Activated CD4-positive, alpha-beta T cell treated with anti-CD3 and anti-CD28 coated beads, Interleukin-2, amount 10 ng/mL, durations not matched to agents 24 days and 14 days (primary cell): ENCODE measurements around the gene PPM1F. TPM values are rescaled to one million over a fixed set of nuclear protein-coding genes. Genes with fewer than 3 reads are reported as not detected.
"Not testable (repeated sequence)": the region's sequence is repeated elsewhere in the genome, so short reads cannot be mapped to it uniquely, and the experiment has no call there.

Experiments
- DNase-seq: peaks from one replicate; pipeline ENCODE4 v3.0.0; 2022
- H3K27ac Mint-ChIP-seq: one replicate; pipeline ENCODE4 v1.8.0; 2022; ENCODE audit warnings: mild to moderate bottlenecking, mixed read lengths
- H3K27me3 Mint-ChIP-seq: one replicate; pipeline ENCODE4 v1.8.0; 2022; ENCODE audit warnings: mixed read lengths
- H3K36me3 Mint-ChIP-seq: one replicate; pipeline ENCODE4 v1.8.0; 2022; ENCODE audit warnings: low read depth, mild to moderate bottlenecking, mixed read lengths
- H3K4me1 Mint-ChIP-seq: one replicate; pipeline ENCODE4 v1.8.0; 2021; ENCODE audit warnings: mixed read lengths
- H3K4me3 Mint-ChIP-seq: one replicate; pipeline ENCODE4 v1.8.0; 2022; ENCODE audit warnings: mild to moderate bottlenecking, moderate library complexity, mixed read lengths
- H3K9me3 Mint-ChIP-seq: one replicate; pipeline ENCODE4 v1.8.0; 2021; ENCODE audit warnings: mixed read lengths
- intact Hi-C: fragments of 100-400 bp; cut with micrococcal nuclease; formaldehyde crosslinking; loops from one replicate; pipeline ENCODE4 v1.15.1; 2023
- total RNA-seq: library from RNA; stranded (reverse); gene quantifications from 2 replicates; pipeline ENCODE4 v1.2.3, GENCODE V29; 2022

The PPM1F gene
- total RNA-seq, 1 donor from 2014 or later, result 40.1 TPM

- Mint-ChIP-seq H3K4me1 (no peaks in the 10 kb centered on the region), H3K36me3 (no peaks in the 10 kb centered on the region), H3K9me3 (no peaks in the 10 kb centered on the region)
Measured at GRCh38 chr22:21920341-21921183, 32.1 kb downstream of the PPM1F start.

GRCh38 chr22:21919526-21920307 is 32.9 kb downstream of the PPM1F start:
- Mint-ChIP-seq H3K4me1 (no peaks in the 10 kb centered on the region), H3K27ac (no peak overlapping the region), H3K9me3 (no peaks in the 10 kb centered on the region), H3K27me3 (no peaks in the 10 kb centered on the region), H3K4me3 (no peak overlapping the region), H3K36me3 (no peaks in the 10 kb centered on the region)
- no peak for DNase-seq
- intact Hi-C loops, result no loop called here

More at GRCh38 chr22:21920341-21921183, 32.1 kb downstream of the PPM1F start:
- H3K27me3 Mint-ChIP-seq, result no peaks in the 10 kb centered on the region
- no peak for DNase-seq
- H3K4me3 Mint-ChIP-seq, result no peak overlapping the region
- intact Hi-C loops, result no loop called here
- H3K27ac Mint-ChIP-seq, result no peak overlapping the region

- Mint-ChIP-seq H3K4me1 (no peaks in the 10 kb centered on the region), H3K27ac (no peak overlapping the region), H3K27me3 (no peaks in the 10 kb centered on the region), H3K36me3 (no peaks in the 10 kb centered on the region), H3K9me3 (no peaks in the 10 kb centered on the region), H3K4me3 (no peak overlapping the region)
- DNase-seq, result no peak
- intact Hi-C loops, result no loop called here
Measured at GRCh38 chr22:21918466-21919185, 34.0 kb downstream of the PPM1F start.

- DNase-seq, result no peak
- Mint-ChIP-seq H3K27ac (no peak overlapping the region), H3K9me3 (no peaks in the 10 kb centered on the region), H3K4me3 (no peak overlapping the region), H3K27me3 (no peaks in the 10 kb centered on the region), H3K36me3 (no peaks in the 10 kb centered on the region), H3K4me1 (no peaks in the 10 kb centered on the region)
- intact Hi-C loops, result no loop called here
Measured at GRCh38 chr22:21917959-21918261, 34.7 kb downstream of the PPM1F start.

GRCh38 chr22:21917181-21917958 is 35.3 kb downstream of the PPM1F start:
- Mint-ChIP-seq H3K9me3 (no peaks in the 10 kb centered on the region), H3K27ac (no peak overlapping the region), H3K36me3 (no peaks in the 10 kb centered on the region), H3K27me3 (no peaks in the 10 kb centered on the region), H3K4me1 (no peaks in the 10 kb centered on the region), H3K4me3 (no peak overlapping the region)
- intact Hi-C loops, result no loop called here
- DNase-seq, result no peak

- Mint-ChIP-seq H3K27ac (no peak overlapping the region), H3K9me3 (no peaks in the 10 kb centered on the region), H3K4me1 (no peaks in the 10 kb centered on the region), H3K4me3 (no peak overlapping the region), H3K36me3 (no peaks in the 10 kb centered on the region), H3K27me3 (no peaks in the 10 kb centered on the region)
- DNase-seq, result no peak
- intact Hi-C loops, result no loop called here
Measured at GRCh38 chr22:21916309-21916918, 36.2 kb downstream of the PPM1F start.

GRCh38 chr22:21915624-21916308 is 36.9 kb downstream of the PPM1F start:
- no peaks in the 10 kb centered on the region for H3K4me1 Mint-ChIP-seq
- intact Hi-C loops, result no loop called here
- no peak for DNase-seq
- no peak overlapping the region for H3K27ac Mint-ChIP-seq
- H3K4me3 Mint-ChIP-seq, result no peak overlapping the region
- H3K27me3 Mint-ChIP-seq, result no peaks in the 10 kb centered on the region
- H3K9me3 Mint-ChIP-seq, result no peaks in the 10 kb centered on the region
- no peaks in the 10 kb centered on the region for H3K36me3 Mint-ChIP-seq

- H3K4me3 Mint-ChIP-seq, H3K27me3 Mint-ChIP-seq, H3K9me3 Mint-ChIP-seq, H3K27ac Mint-ChIP-seq, H3K36me3 Mint-ChIP-seq, DNase-seq, H3K4me1 Mint-ChIP-seq, intact Hi-C loops: not testable (repeated sequence)
Measured at GRCh38 chr22:21914033-21914642, 38.5 kb downstream of the PPM1F start.

- H3K27me3 Mint-ChIP-seq, H3K36me3 Mint-ChIP-seq, H3K4me1 Mint-ChIP-seq, intact Hi-C loops, H3K4me3 Mint-ChIP-seq, H3K27ac Mint-ChIP-seq, H3K9me3 Mint-ChIP-seq, DNase-seq: not testable (repeated sequence)
Measured at GRCh38 chr22:21910367-21910766, 42.3 kb downstream of the PPM1F start.

- no peak overlapping the region for H3K27ac Mint-ChIP-seq
- no peaks in the 10 kb centered on the region for H3K4me1 Mint-ChIP-seq
- no peak overlapping the region for H3K4me3 Mint-ChIP-seq
Measured at GRCh38 chr22:21909871-21910270, 42.8 kb downstream of the PPM1F start.

GRCh38 chr22:21907638-21908522 is 44.8 kb downstream of the PPM1F start:
- intact Hi-C loops, result no loop called here
- H3K27ac Mint-ChIP-seq, result no peak overlapping the region
- no peak overlapping the region for H3K4me3 Mint-ChIP-seq
- no peaks in the 10 kb centered on the region for H3K4me1 Mint-ChIP-seq
- no peaks in the 10 kb centered on the region for H3K9me3 Mint-ChIP-seq
- H3K27me3 Mint-ChIP-seq, result peaks cover 2% of the 10 kb centered on the region
- no peaks in the 10 kb centered on the region for H3K36me3 Mint-ChIP-seq
- DNase-seq, result no peak

More at GRCh38 chr22:21909871-21910270, 42.8 kb downstream of the PPM1F start:
- no peak for DNase-seq
- intact Hi-C loops, result no loop called here
- H3K36me3 Mint-ChIP-seq, result no peaks in the 10 kb centered on the region
- H3K9me3 Mint-ChIP-seq, result no peaks in the 10 kb centered on the region
- peaks cover 2% of the 10 kb centered on the region for H3K27me3 Mint-ChIP-seq

GRCh38 chr22:21905234-21905633 is 47.4 kb downstream of the PPM1F start:
- H3K27me3 Mint-ChIP-seq, intact Hi-C loops, DNase-seq, H3K4me3 Mint-ChIP-seq, H3K27ac Mint-ChIP-seq, H3K4me1 Mint-ChIP-seq, H3K9me3 Mint-ChIP-seq, H3K36me3 Mint-ChIP-seq: not testable (repeated sequence)
